Stimulated activated CD4-positive, alpha-beta T cell treated with anti-CD3 and anti-CD28 coated beads, Interleukin-4, amount 100 ng/mL, for 1 hour (primary cell): ENCODE measurements around the gene HSPA14.
"Not testable (repeated sequence)": the region's sequence is repeated elsewhere in the genome, so short reads cannot be mapped to it uniquely, and the experiment has no call there.

Source experiments
- DNase-seq: peaks from one replicate; pipeline ENCODE4 v3.0.0-alpha.2; 2020

Gene HSPA14

DNA sequence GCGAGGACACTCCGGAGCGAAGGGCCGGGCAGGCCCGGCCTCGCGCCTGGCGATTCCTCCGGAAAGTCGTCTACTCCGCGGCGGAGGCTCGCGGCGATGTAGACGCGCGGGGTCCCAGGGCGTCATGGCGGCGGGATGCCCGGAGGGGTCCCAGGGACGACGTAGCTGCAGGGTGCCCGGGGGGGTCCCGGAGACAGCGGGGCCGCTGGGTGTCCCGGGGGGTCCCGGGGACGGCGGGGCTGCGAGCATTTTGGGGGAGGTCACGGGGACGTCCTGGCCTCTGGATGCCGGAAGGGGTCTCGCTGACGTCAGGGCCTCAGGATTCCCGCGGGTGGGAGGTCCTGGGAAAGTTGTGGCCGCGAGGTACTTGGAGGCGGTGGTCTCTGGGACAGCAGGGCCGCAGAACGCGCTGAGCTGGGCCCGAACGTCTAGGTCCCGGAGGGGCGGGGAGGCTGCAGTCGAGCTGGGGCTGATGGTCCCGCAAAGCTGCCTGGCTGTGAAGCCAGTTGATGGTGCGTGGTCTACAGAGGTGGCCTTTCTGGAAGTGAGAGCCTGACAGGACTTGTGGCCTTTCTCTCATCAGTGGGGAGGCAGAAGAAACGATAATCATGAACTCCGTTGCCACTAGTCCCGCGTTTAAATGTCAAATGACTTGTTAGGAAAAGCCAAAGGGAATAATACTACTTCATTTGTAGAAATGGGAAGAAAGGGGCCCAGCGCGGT lies 637 bp downstream of the HSPA14 start:
- peak; percentile 23 for DNase-seq

- no peak for DNase-seq
Measured at GRCh38 chr10:14839305-14839695, 1.2 kb downstream of the HSPA14 start.

DNA sequence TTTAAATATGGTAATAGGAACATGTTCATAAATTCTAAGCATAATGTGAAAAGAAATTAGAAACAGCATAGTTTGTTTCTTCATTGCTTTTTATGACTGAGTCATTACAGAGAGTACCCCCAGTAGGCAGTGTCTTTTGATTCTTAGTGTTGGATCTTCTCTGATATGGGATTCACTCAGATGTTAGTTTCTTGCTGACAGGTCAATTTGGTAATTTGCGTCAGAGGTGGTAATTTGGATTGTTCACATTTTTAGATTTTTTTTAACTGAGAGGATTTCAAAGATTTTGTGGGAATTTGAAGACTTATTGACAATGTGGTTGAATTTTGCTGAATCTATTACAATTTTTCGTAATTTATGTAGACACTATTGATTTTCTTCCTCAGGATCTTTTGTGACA lies 2.1 kb downstream of the HSPA14 start:
- no peak for DNase-seq

- DNase-seq: no peak
Measured at GRCh38 chr10:14843327-14843988, 5.4 kb downstream of the HSPA14 start.

- DNase-seq: no peak
Measured at GRCh38 chr10:14844948-14845347, 6.8 kb downstream of the HSPA14 start.

GRCh38 chr10:14852236-14852635 lies 14.1 kb downstream of the HSPA14 start:
- DNase-seq: no peak

- DNase-seq: no peak
Measured at GRCh38 chr10:14855453-14855852, 17.3 kb downstream of the HSPA14 start.

DNA sequence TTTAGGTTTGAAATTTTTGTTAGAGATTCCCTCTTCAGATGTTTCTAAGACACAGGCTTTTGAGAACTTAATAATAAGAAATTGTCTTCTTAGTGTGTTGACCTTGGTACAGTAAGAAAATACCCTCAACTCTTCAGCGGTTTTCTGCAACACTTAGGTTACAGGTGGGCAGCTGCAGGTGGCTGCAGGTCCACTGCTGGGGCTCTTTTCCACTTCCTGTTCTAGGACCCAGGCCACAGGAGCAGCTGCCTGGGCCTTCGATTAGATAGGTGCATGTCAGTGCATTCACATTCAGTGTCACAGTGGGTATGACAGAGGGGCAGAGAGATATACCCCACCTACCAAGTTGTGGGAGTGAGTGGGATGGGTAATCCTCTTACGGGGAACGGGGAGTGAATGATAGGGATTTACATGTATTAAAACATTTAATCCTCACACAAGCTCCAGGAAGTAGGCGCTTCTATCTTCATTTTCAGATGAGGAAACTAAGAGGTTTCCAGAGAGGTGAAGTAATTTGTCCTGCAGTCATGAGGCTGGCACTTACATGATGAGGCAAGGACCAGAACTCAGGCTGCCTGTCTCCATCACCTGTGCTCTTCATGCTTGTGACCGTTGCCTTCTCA lies 20.3 kb downstream of the HSPA14 start:
- no peak for DNase-seq

GRCh38 chr10:14859043-14859442 lies 20.9 kb downstream of the HSPA14 start:
- no peak for DNase-seq

GRCh38 chr10:14859775-14860174 lies 21.7 kb downstream of the HSPA14 start:
- no peak for DNase-seq

GRCh38 chr10:14860791-14861190 lies 22.7 kb downstream of the HSPA14 start:
- no peak for DNase-seq

DNA sequence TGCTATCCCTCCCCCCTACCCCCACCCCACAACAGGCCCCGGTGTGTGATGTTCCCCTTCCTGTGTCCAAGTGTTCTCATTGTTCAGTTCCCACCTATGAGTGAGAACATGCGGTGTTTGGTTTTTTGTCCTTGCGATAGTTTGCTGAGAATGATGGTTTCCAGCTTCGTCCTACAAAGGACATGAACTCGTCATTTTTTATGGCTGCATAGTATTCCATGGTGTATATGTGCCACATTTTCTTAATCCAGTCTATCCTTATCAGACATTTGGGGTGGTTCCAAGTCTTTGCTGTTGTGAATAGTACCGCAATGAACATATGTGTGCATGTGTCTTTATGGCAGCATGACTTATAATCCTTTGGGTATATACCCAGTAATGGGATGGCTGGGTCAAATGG lies 26.4 kb downstream of the HSPA14 start:
- not testable (repeated sequence) for DNase-seq

GRCh38 chr10:14864871-14865270 lies 26.8 kb downstream of the HSPA14 start:
- DNase-seq: not testable (repeated sequence)

DNA sequence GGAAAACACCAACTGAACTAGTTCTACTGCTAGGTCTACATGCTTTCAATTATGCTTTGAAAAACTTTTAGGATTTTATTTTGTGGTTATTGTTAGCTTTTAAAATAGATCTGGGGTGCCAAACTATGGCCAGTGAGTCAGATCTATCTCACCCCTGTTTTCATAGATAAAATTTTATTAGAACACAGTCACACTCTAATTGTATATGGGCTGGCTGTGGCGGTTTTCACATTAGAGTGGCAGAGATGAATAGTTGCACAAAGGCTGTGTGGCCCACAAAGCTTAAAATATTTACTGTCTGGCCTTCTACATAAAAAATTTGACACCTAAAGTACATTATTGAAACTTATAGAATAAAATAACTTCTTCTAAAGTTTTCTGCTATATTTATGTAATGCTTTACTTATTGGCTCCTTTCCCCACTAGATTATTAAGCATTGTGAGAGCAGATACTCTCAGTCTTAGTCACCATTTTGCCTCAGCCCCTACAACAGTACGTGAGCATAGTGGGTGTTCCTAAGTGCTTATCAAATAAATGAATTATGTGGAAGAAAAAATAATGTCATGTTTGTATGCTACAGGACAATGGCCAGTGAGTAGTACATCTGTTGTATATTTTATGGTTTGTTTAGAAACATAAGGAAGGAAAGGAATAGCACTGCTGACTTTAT lies 35.1 kb downstream of the HSPA14 start:
- DNase-seq: no peak

DNA sequence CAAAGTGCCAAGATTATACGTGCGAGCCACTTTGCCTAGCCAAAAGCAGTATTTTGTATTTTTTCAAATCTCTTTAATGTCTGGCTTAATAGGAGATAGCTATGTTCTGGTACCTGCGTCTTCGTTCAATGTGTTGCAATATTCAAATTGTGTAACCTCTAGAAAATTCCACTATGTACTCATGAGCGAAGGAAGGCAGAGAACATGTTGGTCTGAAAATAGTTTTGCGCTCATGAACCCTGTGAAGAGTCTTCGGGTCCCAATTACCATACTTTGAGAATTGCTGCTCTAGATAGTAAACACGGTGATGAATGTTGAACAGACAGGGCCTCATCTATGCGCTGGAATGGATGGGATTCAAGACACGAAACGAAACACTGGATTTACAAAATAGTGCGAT lies 37.8 kb downstream of the HSPA14 start:
- no peak for DNase-seq

GRCh38 chr10:14876764-14877163 lies 38.7 kb downstream of the HSPA14 start:
- DNase-seq: no peak

- peak; percentile 94 for DNase-seq
Measured at GRCh38 chr10:14878266-14879123, 40.4 kb downstream of the HSPA14 start, which contains the start of gene SUV39H2. Gene SUV39H2 (plus strand): TSS chr10:14878866. CDS start chr10:14878889, 23 bp downstream.

- peak; percentile 48 for DNase-seq
Measured at GRCh38 chr10:14879124-14879927, 41.2 kb downstream of the HSPA14 start.

DNA sequence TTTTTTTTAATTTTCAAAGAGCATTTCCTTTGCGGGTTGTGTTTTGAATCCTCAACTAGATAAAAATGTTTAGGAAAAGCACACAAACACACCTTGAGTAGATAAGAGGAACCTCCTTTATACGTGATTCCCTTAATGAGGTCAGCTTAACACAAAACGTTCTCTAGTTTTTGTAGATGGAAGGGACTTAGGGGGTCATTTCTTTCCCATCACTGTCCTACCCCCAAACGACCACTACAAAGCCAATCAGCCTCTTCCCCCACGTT lies 41.8 kb downstream of the HSPA14 start:
- no peak for DNase-seq

DNA sequence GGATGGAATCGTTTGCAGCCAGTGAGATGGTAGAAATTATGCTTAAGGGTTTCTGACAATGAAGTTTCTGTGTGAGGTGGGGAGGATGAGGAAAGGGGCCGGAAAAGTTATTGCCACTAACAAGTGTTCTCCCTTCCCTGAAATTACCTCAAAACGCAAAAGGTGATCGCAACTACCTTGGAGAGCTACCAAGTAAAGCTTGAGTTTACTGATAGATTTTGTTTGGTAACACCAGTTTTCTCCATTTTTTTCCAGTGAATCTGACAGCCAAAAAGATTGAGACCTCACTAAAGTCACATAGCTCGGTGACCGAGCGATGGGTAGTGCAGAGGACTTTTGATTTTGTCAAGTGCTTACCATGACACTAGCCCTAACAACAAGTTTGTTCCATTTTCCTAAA lies 42.1 kb downstream of the HSPA14 start:
- DNase-seq: no peak

GRCh38 chr10:14884082-14884481 lies 46.0 kb downstream of the HSPA14 start:
- no peak for DNase-seq

GRCh38 chr10:14889318-14889717 lies 51.2 kb downstream of the HSPA14 start:
- no peak for DNase-seq
